CD14-positive monocyte (primary cell): ENCODE results near the gene TSPAN10. TPM values are rescaled to one million over a fixed set of nuclear protein-coding genes. Genes with fewer than 3 reads are reported as not detected.

ENCODE experiments used
- DNase-seq, 3 donors: peaks; one replicate each; pipeline ENCODE4 v3.0.0-alpha.2; 2011 to 2022
- H2AFZ ChIP-seq: 2 replicates; pipeline ENCODE4 v1.6.0; 2012; ENCODE audit warnings: mild to moderate bottlenecking, low read depth, low read length, inconsistent platforms; ENCODE audit not compliant: insufficient read depth, poor library complexity, severe bottlenecking
- H3K27ac ChIP-seq, 2 donors: 1 replicate in 1 of 2; 2 replicates in 1 of 2; pipeline ENCODE4 v1.5.1; 2012 to 2013; ENCODE audit warnings: low read length in 2 of 2, control low read depth in 1 of 2, inconsistent platforms in 1 of 2, low read depth in 1 of 2, mild to moderate bottlenecking in 1 of 2
- H3K27me3 ChIP-seq, 2 donors: one replicate each; pipeline versions ENCODE4 v1.6.0 to v1.6.1; 2011 to 2013; ENCODE audit warnings: low read length in 2 of 2; ENCODE audit not compliant: control insufficient read depth in 2 of 2, insufficient read depth in 2 of 2
- H3K36me3 ChIP-seq, 2 donors: replicated peaks in 1 of 2; 1 replicate in 1 of 2; 2 replicates in 1 of 2; pipeline versions ENCODE4 v1.5.1 to v1.6.1; 2012 to 2013; ENCODE audit warnings: low read length in 2 of 2, control low read depth in 1 of 2, inconsistent platforms in 1 of 2, mild to moderate bottlenecking in 1 of 2; ENCODE audit not compliant: insufficient read depth in 2 of 2, control insufficient read depth in 1 of 2
- H3K4me1 ChIP-seq, 2 donors: 1 replicate in 1 of 2; 2 replicates in 1 of 2; pipeline versions ENCODE4 v1.5.1 to v1.6.1; 2012 to 2013; ENCODE audit warnings: low read length in 2 of 2, control low read depth in 1 of 2, inconsistent platforms in 1 of 2, mild to moderate bottlenecking in 1 of 2, moderate library complexity in 1 of 2; ENCODE audit not compliant: insufficient read depth in 2 of 2, control insufficient read depth in 1 of 2
- H3K4me2 ChIP-seq: replicated peaks from 2 replicates; pipeline ENCODE3; 2012; ENCODE audit warnings: low read length, moderate library complexity, mild to moderate bottlenecking; ENCODE audit not compliant: poor library complexity, severe bottlenecking; ENCODE audit errors: extremely low read depth
- H3K4me3 ChIP-seq, 3 experiments: fragments of 200-600 bp in 1 of 3; sonication (generic) in 1 of 3; replicated peaks in 1 of 3; 1 replicate in 2 of 3; 2 replicates in 1 of 3; pipeline ENCODE4 v1.5.1; 2011 to 2013; ENCODE audit warnings: low read length in 3 of 3, mild to moderate bottlenecking in 3 of 3, control low read depth in 2 of 3, low read depth in 2 of 3, inconsistent platforms in 1 of 3, moderate library complexity in 1 of 3
- H3K79me2 ChIP-seq: 2 replicates; pipeline ENCODE4 v1.6.0; 2012; ENCODE audit warnings: mild to moderate bottlenecking, control low read depth, inconsistent platforms, low read length, moderate library complexity; ENCODE audit not compliant: insufficient read depth
- H3K9ac ChIP-seq: 2 replicates; pipeline ENCODE4 v1.6.0; 2017; ENCODE audit warnings: low read length, mild to moderate bottlenecking; ENCODE audit not compliant: insufficient read depth, poor library complexity, severe bottlenecking
- H3K9me3 ChIP-seq, 2 donors: replicated peaks in 1 of 2; 1 replicate in 1 of 2; 2 replicates in 1 of 2; pipeline versions ENCODE4 v1.5.1 to v1.6.1; 2012 to 2013; ENCODE audit warnings: low read length in 2 of 2, control low read depth in 1 of 2; ENCODE audit not compliant: control insufficient read depth in 1 of 2, insufficient read depth in 1 of 2
- H4K20me1 ChIP-seq: 2 replicates; pipeline ENCODE4 v1.6.0; 2012; ENCODE audit warnings: mild to moderate bottlenecking, low read length, control low read depth, moderate library complexity; ENCODE audit not compliant: insufficient read depth
- H3K27ac Mint-ChIP-seq, 7 donors: one replicate each; pipeline ENCODE4 v1.8.0; 2020; ENCODE audit warnings: mild to moderate bottlenecking in 7 of 7, mixed read lengths in 7 of 7, moderate library complexity in 6 of 7, inconsistent platforms in 2 of 7
- H3K27me3 Mint-ChIP-seq, 3 donors: one replicate each; pipeline ENCODE4 v1.8.0; 2021 to 2022; ENCODE audit warnings: low read depth in 3 of 3, mild to moderate bottlenecking in 3 of 3, mixed read lengths in 3 of 3, moderate library complexity in 3 of 3, inconsistent platforms in 1 of 3
- H3K36me3 Mint-ChIP-seq, 2 donors: one replicate each; pipeline ENCODE4 v1.8.0; 2020; ENCODE audit warnings: mixed read lengths in 2 of 2, inconsistent platforms in 1 of 2, mild to moderate bottlenecking in 1 of 2
- H3K4me1 Mint-ChIP-seq: one replicate; pipeline ENCODE4 v1.8.0; 2020; ENCODE audit warnings: mild to moderate bottlenecking, mixed read lengths
- H3K4me3 Mint-ChIP-seq, 2 donors: one replicate each; pipeline ENCODE4 v1.8.0; 2020; ENCODE audit warnings: mild to moderate bottlenecking in 2 of 2, mixed read lengths in 2 of 2, moderate library complexity in 1 of 2
- H3K9me3 Mint-ChIP-seq, 7 donors: one replicate each; pipeline ENCODE4 v1.8.0; 2020 to 2022; ENCODE audit warnings: mixed read lengths in 7 of 7, mild to moderate bottlenecking in 6 of 7, moderate library complexity in 6 of 7, inconsistent platforms in 2 of 7
- CTCF ChIP-seq: fragments of 200-600 bp; IDR thresholded peaks from one replicate; pipeline ENCODE4 v1.8.0; 2022; ENCODE audit warnings: antibody characterized with exemption, mild to moderate bottlenecking
- WGBS: methylation state at CpG from one replicate; pipeline ENCODE4 v1.1.5; 2013; ENCODE audit warnings: missing lambda C conversion rate; ENCODE audit not compliant: insufficient coverage; 5-methylcytosine and 5-hydroxymethylcytosine counted together
- intact Hi-C, 2 donors: fragments of 100-400 bp; cut with micrococcal nuclease; formaldehyde crosslinking; loops; one replicate each; pipeline versions ENCODE4 v1.15.0 to v1.15.1; 2023
- polyA plus RNA-seq, 3 donors: library from polyadenylated mRNA; depleted of rRNA in 1 of 3; unstranded in 2 of 3; stranded (reverse) in 1 of 3; fragments of 300-500 nt in 2 of 3; fragments of >200 nt in 1 of 3; fragmentation: Illumina TruSeq in 2 of 3; gene quantifications; 1 replicate in 2 of 3; 2 replicates in 1 of 3; pipeline ENCODE4 v1.2.3, GENCODE V29; 2012 to 2021

TSPAN10 gene
- polyA plus RNA-seq, 3 donors: not detected

GRCh38 chr17:81672954-81673353 is 36.0 kb downstream of the TSPAN10 start:
- intact Hi-C loops: no loop called here
- Histone ChIP-seq H3K4me2 (no peak overlapping the region), H2AFZ (no peak overlapping the region), H3K79me2 (peaks cover 22% of the 10 kb centered on the region), H3K4me1 (peaks cover 2 to 6% of the 10 kb centered on the region in 2 donors), H3K4me3 (no peak overlapping the region), H4K20me1 (peaks cover 5% of the 10 kb centered on the region), H3K9me3 (no peaks in the 10 kb centered on the region), H3K9ac (no peak overlapping the region), H3K27ac (no peak overlapping the region), H3K27me3 (no peaks in the 10 kb centered on the region), H3K36me3 (peaks cover 43 to 69% of the 10 kb centered on the region in 2 donors)
- peaks cover 0 to 3% (median 0%) of the 10 kb centered on the region in 7 donors for H3K9me3 Mint-ChIP-seq
- H3K36me3 Mint-ChIP-seq: peaks cover 42 to 73% of the 10 kb centered on the region in 2 donors
- no peak for TF ChIP-seq CTCF
- peaks cover 4% of the 10 kb centered on the region for H3K4me1 Mint-ChIP-seq
- no peaks in the 10 kb centered on the region for H3K27me3 Mint-ChIP-seq
- H3K4me3 Mint-ChIP-seq: no peak overlapping the region
- 85% methylated on average over 8 of the region's 16 CpGs for WGBS
- no peak overlapping the region for H3K27ac Mint-ChIP-seq
- no peak for DNase-seq

DNA sequence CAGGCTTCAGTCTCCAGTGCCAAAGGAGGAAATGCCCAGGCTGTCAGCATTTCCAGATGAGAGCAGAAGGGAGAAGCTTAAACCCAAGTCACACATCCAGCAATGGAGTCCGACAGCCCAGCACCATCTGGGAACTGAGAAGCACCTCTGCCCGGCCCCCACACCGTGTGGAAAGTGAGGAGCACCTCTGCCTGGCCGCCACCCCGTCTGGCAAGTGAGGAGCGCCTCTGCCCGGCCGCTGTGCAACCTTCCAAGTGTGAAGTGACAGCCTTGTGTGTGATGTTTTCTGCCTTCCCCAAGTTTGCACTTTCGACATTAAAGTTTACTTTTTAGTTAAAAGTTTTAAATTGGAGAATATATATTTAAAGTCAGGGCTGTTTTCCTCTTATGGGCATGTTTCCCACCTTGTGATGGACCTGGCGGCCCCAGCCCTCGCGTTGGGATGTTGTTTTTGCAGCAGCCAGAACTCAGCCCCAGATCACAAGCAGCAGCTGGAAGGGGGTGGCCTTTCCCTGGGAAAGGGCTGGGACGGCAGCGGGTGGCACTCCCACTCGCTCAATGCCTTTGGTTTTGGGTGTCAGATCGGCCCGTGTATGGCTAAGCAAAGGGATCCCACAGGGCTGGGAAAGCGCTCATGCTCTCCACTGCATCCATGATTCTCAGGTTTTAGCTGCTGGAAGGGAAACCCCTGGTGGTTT is 36.7 kb downstream of the TSPAN10 start:
- no peak overlapping the region for H3K4me2 ChIP-seq
- H3K9ac ChIP-seq: no peak overlapping the region
- no peak overlapping the region for H2AFZ ChIP-seq
- intact Hi-C loops: no loop called here
- no peaks in the 10 kb centered on the region for H3K4me1 Mint-ChIP-seq
- H3K9me3 Mint-ChIP-seq: peaks cover 0 to 3% (median 0%) of the 10 kb centered on the region in 7 donors
- no peak overlapping the region for H3K4me3 ChIP-seq
- no peaks in the 10 kb centered on the region for H3K4me1 ChIP-seq
- H3K79me2 ChIP-seq: peaks cover 15% of the 10 kb centered on the region
- H3K27me3 ChIP-seq: no peaks in the 10 kb centered on the region
- peaks cover 5% of the 10 kb centered on the region for H4K20me1 ChIP-seq
- H3K36me3 Mint-ChIP-seq: peaks cover 37 to 67% of the 10 kb centered on the region in 2 donors
- no peak overlapping the region for H3K4me3 Mint-ChIP-seq
- DNase-seq: no peak
- H3K9me3 ChIP-seq: no peaks in the 10 kb centered on the region
- H3K27ac Mint-ChIP-seq: peak overlapping the region in 2 of 7 donors; percentile 20 to 46
- H3K36me3 ChIP-seq: peaks cover 43 to 63% of the 10 kb centered on the region in 2 donors
- H3K27me3 Mint-ChIP-seq: no peaks in the 10 kb centered on the region
- WGBS: 90% methylated on average over 13 of the region's 18 CpGs
- no peak overlapping the region for H3K27ac ChIP-seq
- no peak for TF ChIP-seq CTCF
